OCI-LY7 (cell line): ENCODE measurements around the gene SOX5.

Experiments used
- CTCF ChIP-seq: fragments of 200-600 bp; sonication (generic); conservative IDR thresholded peaks from 2 replicates; pipeline ENCODE4 v1.5.1; 2014; ENCODE audit warnings: mild to moderate bottlenecking, antibody characterized with exemption, low read length, moderate library complexity, mixed read lengths
- EZH2phosphoT487 ChIP-seq: fragments of 200-600 bp; sonication (generic); IDR thresholded peaks from 2 replicates; pipeline ENCODE4 v1.6.1; 2018; ENCODE audit warnings: low read depth, borderline replicate concordance, mild to moderate bottlenecking, mixed run types, antibody characterized with exemption, low read length, moderate library complexity, mixed read lengths

GRCh38 chr12:23824358-23824757 lies 125.1 kb downstream of the SOX5 start:
- no peak for TF ChIP-seq CTCF
- no peak for TF ChIP-seq EZH2phosphoT487
